ENCODE measurements around the gene ADK.
"Not testable (repeated sequence)": the region's sequence is repeated elsewhere in the genome, so short reads cannot be mapped to it uniquely, and the experiment has no call there.

Gene ADK

GRCh38 chr10:74335501-74335900 lies 184.5 kb downstream of the ADK start:
- POLR2A ChIA-PET: no interaction called here
- DNase-seq (ENCODE audit: low read depth, low spot score): no peak
- CTCF ChIA-PET: no interaction called here
- TF ChIP-seq, protein P1, sequence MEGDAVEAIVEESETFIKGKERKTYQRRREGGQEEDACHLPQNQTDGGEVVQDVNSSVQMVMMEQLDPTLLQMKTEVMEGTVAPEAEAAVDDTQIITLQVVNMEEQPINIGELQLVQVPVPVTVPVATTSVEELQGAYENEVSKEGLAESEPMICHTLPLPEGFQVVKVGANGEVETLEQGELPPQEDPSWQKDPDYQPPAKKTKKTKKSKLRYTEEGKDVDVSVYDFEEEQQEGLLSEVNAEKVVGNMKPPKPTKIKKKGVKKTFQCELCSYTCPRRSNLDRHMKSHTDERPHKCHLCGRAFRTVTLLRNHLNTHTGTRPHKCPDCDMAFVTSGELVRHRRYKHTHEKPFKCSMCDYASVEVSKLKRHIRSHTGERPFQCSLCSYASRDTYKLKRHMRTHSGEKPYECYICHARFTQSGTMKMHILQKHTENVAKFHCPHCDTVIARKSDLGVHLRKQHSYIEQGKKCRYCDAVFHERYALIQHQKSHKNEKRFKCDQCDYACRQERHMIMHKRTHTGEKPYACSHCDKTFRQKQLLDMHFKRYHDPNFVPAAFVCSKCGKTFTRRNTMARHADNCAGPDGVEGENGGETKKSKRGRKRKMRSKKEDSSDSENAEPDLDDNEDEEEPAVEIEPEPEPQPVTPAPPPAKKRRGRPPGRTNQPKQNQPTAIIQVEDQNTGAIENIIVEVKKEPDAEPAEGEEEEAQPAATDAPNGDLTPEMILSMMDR (IDR thresholded peaks at IDR 0.05; ENCODE audit: insufficient read depth, low read length, missing control alignments): no peak
- H3K4me3 ChIP-seq (ENCODE audit: low read depth, low read length): no peak overlapping the region

DNA sequence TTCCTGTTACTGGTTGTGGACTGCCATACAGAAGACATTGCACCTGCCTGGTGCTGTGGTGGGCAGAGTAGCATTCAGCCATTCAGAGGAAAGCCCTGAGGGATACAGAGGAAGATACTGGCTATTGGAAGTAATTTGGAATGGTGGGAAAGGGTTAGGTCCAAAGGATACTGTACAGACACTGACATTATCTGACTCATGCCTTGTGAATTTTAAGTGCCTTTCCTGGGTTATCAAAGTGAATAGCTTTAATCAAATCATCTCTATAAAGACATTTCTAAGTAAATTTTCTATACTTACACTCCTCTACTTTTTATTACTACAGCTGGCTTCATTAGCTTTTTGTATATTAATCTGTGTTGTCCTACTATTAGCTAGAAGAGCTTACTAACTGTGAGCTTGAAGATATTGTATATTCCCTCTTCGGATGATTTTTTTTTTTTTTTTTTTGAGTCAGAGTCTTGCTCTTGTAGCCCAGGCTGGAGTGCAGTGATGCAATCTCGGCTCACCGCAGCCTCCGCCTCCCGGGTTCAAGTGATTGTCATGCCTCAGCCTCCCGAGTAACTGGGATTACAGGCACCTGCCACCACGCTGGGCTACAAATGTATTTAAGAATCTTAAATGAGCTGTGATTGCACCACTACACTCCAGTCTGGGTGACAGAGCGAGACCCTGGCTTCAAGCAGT lies 186.5 kb downstream of the ADK start:
- ChIA-PET CTCF (interaction anchor here (1.3 kb wide), 1 partner anchor 11 kb away, joined by 3 read pairs; no protein-coding TSS in a partner anchor), POLR2A (interaction anchor here (0.7 kb wide), 1 partner anchor 542 kb away, joined by 3 read pairs; no protein-coding TSS in a partner anchor)
- TF ChIP-seq, protein P1 (IDR thresholded peaks at IDR 0.05; ENCODE audit: insufficient read depth, low read length, missing control alignments): no peak
- DNase-seq (ENCODE audit: low read depth, low spot score): no peak
- H3K4me3 ChIP-seq (ENCODE audit: low read depth, low read length): no peak overlapping the region

DNA sequence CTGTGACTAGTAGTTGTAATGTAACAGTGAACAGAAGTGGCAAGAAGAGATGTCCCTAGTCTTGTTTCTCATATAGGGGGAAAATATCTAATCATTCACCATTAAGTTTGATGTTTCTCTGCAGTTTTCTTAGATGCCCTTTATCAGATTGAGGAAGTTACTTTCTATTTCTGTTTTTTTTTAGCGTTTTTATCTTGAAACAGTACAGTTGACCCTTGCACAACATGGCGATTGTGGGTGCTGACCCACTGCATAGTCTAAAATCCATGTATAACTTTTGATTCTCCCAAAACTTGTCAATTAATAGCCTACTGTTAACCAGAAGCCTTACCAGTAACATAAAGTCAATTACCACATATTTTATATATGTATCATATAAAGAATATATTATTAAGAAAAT lies 192.0 kb downstream of the ADK start:
- TF ChIP-seq, protein P1 (IDR thresholded peaks at IDR 0.05; ENCODE audit: insufficient read depth, low read length, missing control alignments): no peak
- ChIA-PET POLR2A (no interaction called here), CTCF (no interaction called here)
- DNase-seq (ENCODE audit: low read depth, low spot score): no peak
- no peak overlapping the region for H3K4me3 ChIP-seq (ENCODE audit: low read depth, low read length)

DNA sequence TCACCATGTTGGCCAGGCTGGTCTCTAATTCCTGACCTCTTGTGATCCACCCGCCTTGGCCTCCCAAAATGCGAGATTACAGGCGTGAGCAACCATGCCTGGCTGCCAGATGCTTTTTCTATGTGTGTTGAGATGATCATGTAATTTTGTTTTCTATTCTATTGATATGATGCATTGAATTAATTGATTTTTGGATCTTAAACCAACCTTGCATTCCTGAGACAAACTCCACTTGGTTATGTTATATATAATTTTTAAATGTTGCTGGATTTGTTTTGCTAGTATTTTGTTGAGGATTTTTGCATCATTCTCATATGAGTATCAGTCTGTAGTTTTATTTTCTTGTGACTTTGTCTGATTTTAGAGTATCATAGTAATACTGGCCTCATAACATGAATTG lies 192.8 kb downstream of the ADK start:
- TF ChIP-seq, protein P1 (IDR thresholded peaks at IDR 0.05; ENCODE audit: insufficient read depth, low read length, missing control alignments): no peak
- DNase-seq (ENCODE audit: low read depth, low spot score): no peak
- no peak overlapping the region for H3K4me3 ChIP-seq (ENCODE audit: low read depth, low read length)
- ChIA-PET POLR2A (no interaction called here), CTCF (no interaction called here)

DNA sequence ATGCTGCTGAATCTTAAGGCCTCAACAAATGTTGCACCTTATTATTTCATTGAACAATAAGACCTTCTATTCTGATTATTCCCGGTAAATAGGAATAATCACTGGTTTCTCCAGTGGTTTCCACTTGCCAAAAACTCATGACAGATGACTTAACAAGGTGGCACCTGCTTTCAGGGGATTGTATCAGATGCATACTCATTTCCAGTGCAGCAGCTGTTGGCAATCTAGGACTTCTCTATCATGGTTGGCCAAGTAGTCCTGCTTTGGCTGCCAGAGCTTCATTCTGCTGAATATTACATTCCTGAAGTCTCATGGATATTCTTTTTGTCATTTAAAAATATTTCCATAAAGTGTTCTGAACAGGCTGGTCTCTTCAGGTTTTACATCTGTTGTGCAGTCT lies 193.3 kb downstream of the ADK start:
- no peak for DNase-seq (ENCODE audit: low read depth, low spot score)
- ChIA-PET POLR2A (no interaction called here), CTCF (no interaction called here)
- TF ChIP-seq, protein P1 (IDR thresholded peaks at IDR 0.05; ENCODE audit: insufficient read depth, low read length, missing control alignments): no peak
- no peak overlapping the region for H3K4me3 ChIP-seq (ENCODE audit: low read depth, low read length)

DNA sequence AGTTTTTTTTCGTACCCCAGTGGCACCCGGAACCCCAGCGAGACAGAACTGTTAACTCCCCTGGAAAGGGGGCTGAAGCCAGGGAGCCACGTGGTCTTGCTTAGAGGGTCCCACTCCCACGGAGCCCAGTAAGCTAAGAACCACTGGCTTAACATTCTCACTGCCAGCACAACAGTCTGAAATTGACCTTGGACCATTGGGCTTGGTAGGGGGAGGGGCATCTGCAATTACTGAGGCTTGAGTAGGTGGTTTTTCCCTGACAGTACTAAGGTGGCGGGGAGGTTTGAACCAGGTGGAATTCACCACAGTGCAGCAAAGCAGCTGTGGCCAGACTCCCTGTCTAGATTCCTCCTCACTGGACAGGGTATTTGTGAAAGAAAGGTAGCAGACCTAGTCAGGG lies 196.5 kb downstream of the ADK start:
- H3K4me3 ChIP-seq (ENCODE audit: low read depth, low read length): no peak overlapping the region
- TF ChIP-seq, protein P1 (IDR thresholded peaks at IDR 0.05; ENCODE audit: insufficient read depth, low read length, missing control alignments): no peak
- POLR2A ChIA-PET: no interaction called here
- DNase-seq (ENCODE audit: low read depth, low spot score): no peak
- CTCF ChIA-PET: interaction anchor here (1.9 kb wide), 1 partner anchor 11 kb away, joined by 4 read pairs; no protein-coding TSS in a partner anchor

DNA sequence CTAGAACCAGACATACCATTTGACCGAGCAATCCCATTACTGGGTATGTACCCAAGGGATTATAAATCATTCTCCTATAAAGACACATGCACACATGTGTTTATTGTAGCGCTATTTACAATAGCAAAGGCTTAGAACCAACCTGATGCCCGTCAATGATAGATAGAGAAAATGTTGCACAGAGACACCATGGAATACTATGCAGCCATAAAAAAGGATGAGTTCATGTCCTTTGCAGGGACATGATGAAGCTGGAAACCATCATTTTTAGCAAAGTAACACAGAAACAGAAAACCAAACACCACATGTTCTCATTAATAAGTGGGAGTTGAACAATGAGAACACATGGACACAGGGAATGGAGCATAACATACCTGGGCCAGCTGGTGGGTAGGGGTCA lies 202.0 kb downstream of the ADK start:
- CTCF ChIA-PET; H3K4me3 ChIP-seq (ENCODE audit: low read depth, low read length); POLR2A ChIA-PET; DNase-seq (ENCODE audit: low read depth, low spot score): not testable (repeated sequence)
